K562 (cell line): ENCODE measurements around the gene TADA1. TPM values are rescaled to one million over a fixed set of nuclear protein-coding genes. Genes with fewer than 3 reads are reported as not detected.

Experiments
- EP400 ChIP-seq: fragments of 450-650 bp; IDR thresholded peaks from 2 replicates; pipeline ENCODE4 v1.6.1; 2017; ENCODE audit warnings: antibody characterized with exemption, mild to moderate bottlenecking, moderate library complexity
- ESRRA ChIP-seq: fragments of 450-650 bp; IDR thresholded peaks from 2 replicates; pipeline ENCODE4 v1.6.1; 2014; ENCODE audit warnings: low read depth, mild to moderate bottlenecking, moderate library complexity, borderline replicate concordance
- FOXJ3 ChIP-seq: sonication (generic); formaldehyde crosslinking; IDR thresholded peaks from 2 replicates; pipeline ENCODE4 v1.4.0; 2020; ENCODE audit warnings: mild to moderate bottlenecking, missing genetic modification reagents
- HDAC6 ChIP-seq: IDR thresholded peaks from 2 replicates; pipeline ENCODE4 v1.6.1; 2012; ENCODE audit warnings: low read depth, mild to moderate bottlenecking, control low read depth, inconsistent platforms, low read length, moderate library complexity
- ID3 ChIP-seq, 2 experiments: fragments of 250-450 bp in 1 of 2; fragments of 450-650 bp in 1 of 2; sonication (Bioruptor Pico) in 1 of 2; IDR thresholded peaks; 2 replicates each; pipeline versions ENCODE4 v1.6.1 to v1.8.0; 2016 to 2021; ENCODE audit warnings: mild to moderate bottlenecking in 2 of 2, moderate library complexity in 2 of 2, missing compliant biosample characterization in 1 of 2, missing genetic modification characterization in 1 of 2
- SRSF3 ChIP-seq: fragments of 200-400 bp; formaldehyde crosslinking; IDR thresholded peaks from 2 replicates; pipeline ENCODE4 v1.6.1; 2016; ENCODE audit warnings: mild to moderate bottlenecking, low read length, moderate library complexity; ENCODE audit not compliant: insufficient read depth
- TAL1 ChIP-seq: fragments of 450-650 bp; IDR thresholded peaks from 2 replicates; pipeline ENCODE4 v1.6.1; 2016; ENCODE audit warnings: mild to moderate bottlenecking
- TCFL5 ChIP-seq: fragments of 250-450 bp; sonication (Bioruptor Pico); conservative IDR thresholded peaks from 2 replicates; pipeline ENCODE4 v1.6.1; 2021; ENCODE audit warnings: mild to moderate bottlenecking, moderate library complexity, matching md5 sums
- THRA ChIP-seq: fragments of 450-650 bp; IDR thresholded peaks from 2 replicates; pipeline ENCODE4 v1.6.1; 2017; ENCODE audit warnings: mild to moderate bottlenecking, moderate library complexity
- ZBTB49 ChIP-seq: sonication (generic); formaldehyde crosslinking; IDR thresholded peaks from 2 replicates; pipeline ENCODE4 v1.8.0; 2022; ENCODE audit warnings: missing genetic modification reagents, mild to moderate bottlenecking, borderline replicate concordance
- ZNF197 ChIP-seq: fragments of 200-800 bp; sonication (Bioruptor generic); IDR thresholded peaks from 2 replicates; pipeline ENCODE4 v1.6.1; 2016; ENCODE audit warnings: low read depth, missing genetic modification characterization, missing compliant biosample characterization
- ZNF436 ChIP-seq: fragments of 250-450, 450-650 bp; sonication (Bioruptor Pico); formaldehyde crosslinking; IDR thresholded peaks from 2 replicates; pipeline ENCODE4 v1.7.0; 2020; ENCODE audit warnings: mild to moderate bottlenecking
- ZNF707 ChIP-seq: fragments of 250-450 bp; sonication (Bioruptor Pico); conservative IDR thresholded peaks from 2 replicates; pipeline ENCODE4 v1.8.0; 2022; ENCODE audit warnings: inconsistent platforms, mild to moderate bottlenecking, moderate library complexity
- polyA plus RNA-seq, 8 experiments: library from polyadenylated mRNA; depleted of rRNA in 4 of 8; stranded (reverse) in 5 of 8; unstranded in 3 of 8; fragments of >200 nt; fragmentation: Nextera tagmentation in 2 of 8; fragmentation: Illumina TruSeq in 1 of 8; extraction: Ambion mirVana in 2 of 8; extraction: Trizol in 1 of 8; gene quantifications; 2 replicates each; pipeline versions ENCODE4 v1.2.1 to v1.2.3, GENCODE V29; 2011 to 2014; ENCODE audit warnings: inconsistent platforms in 1 of 8, missing spikeins in 1 of 8
- total RNA-seq, 7 experiments: library from RNA; depleted of rRNA in 6 of 7; stranded (reverse); fragments of >200 nt in 6 of 7; fragmentation: Illumina TruSeq in 2 of 7; extraction: Trizol in 2 of 7; gene quantifications; 2 replicates each; pipeline versions ENCODE4 v1.2.1 to v1.2.3, GENCODE V29; 2011 to 2021; ENCODE audit warnings: low replicate concordance in 1 of 7
- TF ChIP-seq, protein P1 (sequence below): IDR thresholded peaks from 2 replicates; pipeline ENCODE4 v1.6.1; 2014; ENCODE audit warnings: antibody characterized with exemption
- TF ChIP-seq, protein P2 (sequence below): sonication (generic); formaldehyde crosslinking; IDR thresholded peaks from 2 replicates; pipeline ENCODE4 v1.8.0; 2022; ENCODE audit warnings: mild to moderate bottlenecking, missing genetic modification reagents
- TF ChIP-seq, protein P3 (sequence below): fragments of 200-400 bp; formaldehyde crosslinking; IDR thresholded peaks from 2 replicates; pipeline ENCODE4 v1.6.1; 2017; ENCODE audit warnings: mild to moderate bottlenecking, low read depth, low read length, moderate library complexity

TADA1 gene
- total and polyA plus RNA-seq, 9 of the 15 experiments (the other 6 are each of a cell fraction or from before 2014, with no cell fraction given): 15.9 to 76.5 (median 28.7) TPM

- TF ChIP-seq, protein P1, sequence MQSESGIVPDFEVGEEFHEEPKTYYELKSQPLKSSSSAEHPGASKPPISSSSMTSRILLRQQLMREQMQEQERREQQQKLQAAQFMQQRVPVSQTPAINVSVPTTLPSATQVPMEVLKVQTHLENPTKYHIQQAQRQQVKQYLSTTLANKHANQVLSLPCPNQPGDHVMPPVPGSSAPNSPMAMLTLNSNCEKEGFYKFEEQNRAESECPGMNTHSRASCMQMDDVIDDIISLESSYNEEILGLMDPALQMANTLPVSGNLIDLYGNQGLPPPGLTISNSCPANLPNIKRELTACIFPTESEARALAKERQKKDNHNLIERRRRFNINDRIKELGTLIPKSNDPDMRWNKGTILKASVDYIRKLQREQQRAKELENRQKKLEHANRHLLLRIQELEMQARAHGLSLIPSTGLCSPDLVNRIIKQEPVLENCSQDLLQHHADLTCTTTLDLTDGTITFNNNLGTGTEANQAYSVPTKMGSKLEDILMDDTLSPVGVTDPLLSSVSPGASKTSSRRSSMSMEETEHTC: peak; percentile 85; the same call in 1 of the 2 replicates
- TF ChIP-seq SRSF3 (no peak), ESRRA (peak; percentile 91), ZNF707 (CRISPR knock-in tag) (no peak), FOXJ3 (CRISPR knock-in tag) (no peak), ID3 (CRISPR knock-in tag; IDR thresholded peaks at IDR 0.05) (no peak), ID3 (tag; IDR thresholded peaks at IDR 0.05) (0 out of 2 replicates have a peak, but pooled peaks have one; percentile 50), ZNF436 (CRISPR knock-in tag) (peak; percentile 97), TAL1 (no peak; the same call in 1 of the 2 replicates), THRA (no peak), TCFL5 (CRISPR knock-in tag) (no peak), ZBTB49 (CRISPR knock-in tag) (no peak), HDAC6 (no peak), EP400 (peak; percentile 94), ZNF197 (CRISPR knock-in tag) (peak; percentile 36; the same call in 1 of the 2 replicates)
- TF ChIP-seq, protein P2, sequence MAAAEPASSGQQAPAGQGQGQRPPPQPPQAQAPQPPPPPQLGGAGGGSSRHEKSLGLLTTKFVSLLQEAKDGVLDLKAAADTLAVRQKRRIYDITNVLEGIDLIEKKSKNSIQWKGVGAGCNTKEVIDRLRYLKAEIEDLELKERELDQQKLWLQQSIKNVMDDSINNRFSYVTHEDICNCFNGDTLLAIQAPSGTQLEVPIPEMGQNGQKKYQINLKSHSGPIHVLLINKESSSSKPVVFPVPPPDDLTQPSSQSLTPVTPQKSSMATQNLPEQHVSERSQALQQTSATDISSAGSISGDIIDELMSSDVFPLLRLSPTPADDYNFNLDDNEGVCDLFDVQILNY: peak; percentile 66; the same call in 1 of the 2 replicates
- TF ChIP-seq, protein P3, sequence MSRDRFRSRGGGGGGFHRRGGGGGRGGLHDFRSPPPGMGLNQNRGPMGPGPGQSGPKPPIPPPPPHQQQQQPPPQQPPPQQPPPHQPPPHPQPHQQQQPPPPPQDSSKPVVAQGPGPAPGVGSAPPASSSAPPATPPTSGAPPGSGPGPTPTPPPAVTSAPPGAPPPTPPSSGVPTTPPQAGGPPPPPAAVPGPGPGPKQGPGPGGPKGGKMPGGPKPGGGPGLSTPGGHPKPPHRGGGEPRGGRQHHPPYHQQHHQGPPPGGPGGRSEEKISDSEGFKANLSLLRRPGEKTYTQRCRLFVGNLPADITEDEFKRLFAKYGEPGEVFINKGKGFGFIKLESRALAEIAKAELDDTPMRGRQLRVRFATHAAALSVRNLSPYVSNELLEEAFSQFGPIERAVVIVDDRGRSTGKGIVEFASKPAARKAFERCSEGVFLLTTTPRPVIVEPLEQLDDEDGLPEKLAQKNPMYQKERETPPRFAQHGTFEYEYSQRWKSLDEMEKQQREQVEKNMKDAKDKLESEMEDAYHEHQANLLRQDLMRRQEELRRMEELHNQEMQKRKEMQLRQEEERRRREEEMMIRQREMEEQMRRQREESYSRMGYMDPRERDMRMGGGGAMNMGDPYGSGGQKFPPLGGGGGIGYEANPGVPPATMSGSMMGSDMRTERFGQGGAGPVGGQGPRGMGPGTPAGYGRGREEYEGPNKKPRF: no peak
Measured at GRCh38 chr1:166875734-166876539, at the start of gene TADA1 (continued).
